ENCODE measurements around the gene PEAR1.

The PEAR1 gene

GRCh38 chr1:156944268-156944667 is 50.8 kb downstream of the PEAR1 start:
- H3K79me2 ChIP-seq, result no peaks in the 10 kb centered on the region
- H3K27me3 ChIP-seq (ENCODE audit: control insufficient read depth, insufficient read depth, low read length), result no peaks in the 10 kb centered on the region
- no peak overlapping the region for H3K4me3 ChIP-seq (ENCODE audit: low read depth, low read length)
- H3K27ac ChIP-seq, result no peak overlapping the region
- no peaks in the 10 kb centered on the region for H3K9me3 ChIP-seq (ENCODE audit: control insufficient read depth, low read length)
- no peaks in the 10 kb centered on the region for H3K4me1 ChIP-seq
- H3K36me3 ChIP-seq (ENCODE audit: control insufficient read depth, insufficient read depth, low read length), result no peaks in the 10 kb centered on the region
- H3K9ac ChIP-seq, result no peak overlapping the region
- H2AFZ ChIP-seq, result no peak overlapping the region
- H3K4me2 ChIP-seq (ENCODE audit: low read length), result no peak overlapping the region
- TF ChIP-seq CTCF (IDR thresholded peaks at IDR 0.05), result no peak

- Histone ChIP-seq H3K4me1 (no peaks in the 10 kb centered on the region), H3K27ac (no peak overlapping the region), H2AFZ (no peak overlapping the region), H3K9me3 (ENCODE audit: control insufficient read depth, low read length) (no peaks in the 10 kb centered on the region), H3K27me3 (ENCODE audit: control insufficient read depth, insufficient read depth, low read length) (no peaks in the 10 kb centered on the region), H3K36me3 (ENCODE audit: control insufficient read depth, insufficient read depth, low read length) (no peaks in the 10 kb centered on the region), H3K4me3 (ENCODE audit: low read depth, low read length) (no peak overlapping the region), H3K9ac (no peak overlapping the region), H3K79me2 (no peaks in the 10 kb centered on the region), H3K4me2 (ENCODE audit: low read length) (no peak overlapping the region)
- TF ChIP-seq CTCF (IDR thresholded peaks at IDR 0.05), result no peak
Measured at GRCh38 chr1:156944848-156945247, 51.3 kb downstream of the PEAR1 start.

GRCh38 chr1:156945881-156946661 is 52.6 kb downstream of the PEAR1 start:
- no peaks in the 10 kb centered on the region for H3K9me3 ChIP-seq (ENCODE audit: control insufficient read depth, low read length)
- no peaks in the 10 kb centered on the region for H3K27me3 ChIP-seq (ENCODE audit: control insufficient read depth, insufficient read depth, low read length)
- H3K79me2 ChIP-seq, result no peaks in the 10 kb centered on the region
- no peak for TF ChIP-seq CTCF (IDR thresholded peaks at IDR 0.05)
- no peaks in the 10 kb centered on the region for H3K36me3 ChIP-seq (ENCODE audit: control insufficient read depth, insufficient read depth, low read length)
- no peak overlapping the region for H3K9ac ChIP-seq
- H3K4me3 ChIP-seq (ENCODE audit: low read depth, low read length), result no peak overlapping the region
- H2AFZ ChIP-seq, result no peak overlapping the region
- no peak overlapping the region for H3K27ac ChIP-seq
- no peaks in the 10 kb centered on the region for H3K4me1 ChIP-seq
- no peak overlapping the region for H3K4me2 ChIP-seq (ENCODE audit: low read length)

- Histone ChIP-seq H3K9me3 (ENCODE audit: control insufficient read depth, low read length) (no peaks in the 10 kb centered on the region), H3K4me1 (no peaks in the 10 kb centered on the region), H3K79me2 (no peaks in the 10 kb centered on the region), H3K36me3 (ENCODE audit: control insufficient read depth, insufficient read depth, low read length) (no peaks in the 10 kb centered on the region), H3K27me3 (ENCODE audit: control insufficient read depth, insufficient read depth, low read length) (no peaks in the 10 kb centered on the region), H3K27ac (no peak overlapping the region), H3K4me3 (ENCODE audit: low read depth, low read length) (no peak overlapping the region), H2AFZ (no peak overlapping the region), H3K4me2 (ENCODE audit: low read length) (no peak overlapping the region), H3K9ac (no peak overlapping the region)
- TF ChIP-seq CTCF (IDR thresholded peaks at IDR 0.05), result no peak
Measured at GRCh38 chr1:156947127-156947526, 53.6 kb downstream of the PEAR1 start.

Data from parathyroid adenoma (tissue), 2 donors.